ENCODE data around the gene TRAPPC8.

GRCh38 chr18:31891566-31891965 is 51.4 kb downstream of the TRAPPC8 start:
- TF ChIP-seq CTCF (IDR thresholded peaks at IDR 0.05 in 2 of 3, conservative IDR thresholded peaks at IDR 0.05 in 1 of 3; ENCODE audit: borderline replicate concordance in 1 of 3, insufficient read depth in 1 of 3, low read depth in 2 of 3, low read length in 2 of 3) (no peak), POLR2A (IDR thresholded peaks at IDR 0.05; ENCODE audit: borderline replicate concordance, extremely low read depth, insufficient read depth, insufficient read length) (no peak), MAX (IDR thresholded peaks at IDR 0.05) (no peak), YY1 (IDR thresholded peaks at IDR 0.05; ENCODE audit: extremely low read depth, insufficient replicate concordance, low read depth, low read length) (no peak), POLR2AphosphoS5 (IDR thresholded peaks at IDR 0.05; ENCODE audit: low read depth, low read length) (no peak), REST (IDR thresholded peaks at IDR 0.05; ENCODE audit: low read depth) (no peak), ZBTB33 (IDR thresholded peaks at IDR 0.05; ENCODE audit: extremely low read depth, insufficient replicate concordance, low read length) (no peak), EGR1 (IDR thresholded peaks at IDR 0.05; ENCODE audit: low read depth) (no peak)
